ENCODE measurements around the gene SLC41A1.

The SLC41A1 gene

GRCh38 chr1:205750138-205751035 lies 62.6 kb downstream of the SLC41A1 start, which contains the start of gene NUCKS1:
NUCKS1 (minus strand) TSS chr1:205750182; CDS start chr1:205749973, 209 bp downstream.
- peak; percentile 92 for DNase-seq

DNA sequence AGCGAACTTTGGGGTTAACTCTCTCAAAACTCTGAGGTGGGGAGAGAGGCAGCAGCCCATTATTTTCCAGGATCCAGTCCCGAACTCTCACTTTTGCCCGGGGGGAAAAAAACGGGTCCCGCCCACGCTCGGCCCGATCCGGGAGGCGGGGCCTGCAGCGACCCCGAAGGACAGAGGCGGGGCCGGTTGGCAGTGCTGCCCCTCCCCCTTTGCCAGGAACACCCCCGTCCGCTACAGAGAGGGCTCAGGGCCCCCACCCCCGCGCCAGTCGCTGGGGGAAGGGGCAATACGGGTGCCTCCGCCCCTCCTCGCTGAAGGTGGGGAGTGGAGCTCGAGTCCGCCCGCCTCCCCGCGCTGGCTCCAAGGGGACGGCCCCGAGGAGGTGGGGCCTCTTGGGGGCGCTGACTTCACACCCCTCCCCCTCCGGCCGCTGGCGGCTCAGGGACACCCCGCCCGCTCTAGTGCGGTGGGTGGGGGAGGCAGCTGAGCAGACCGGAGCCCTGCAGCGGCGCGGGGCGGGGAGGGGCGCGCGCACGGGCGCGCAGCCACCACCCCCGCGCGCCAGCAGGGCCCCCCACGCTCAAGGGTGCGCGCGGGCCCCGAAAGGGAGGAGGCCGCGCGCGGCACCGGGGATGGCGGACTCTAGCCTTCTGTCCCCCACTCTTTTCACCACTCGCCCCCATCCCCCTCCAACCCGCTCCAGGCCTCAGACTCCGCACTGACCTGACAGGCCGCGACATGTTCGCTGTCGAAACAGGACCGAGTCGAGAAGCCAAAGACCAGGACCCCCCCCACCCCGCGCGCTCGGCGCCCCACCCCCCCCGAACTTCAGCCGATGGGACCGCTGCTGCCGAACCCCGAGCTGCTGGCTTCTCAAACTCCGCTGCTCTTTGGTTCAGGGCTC lies 63.5 kb downstream of the SLC41A1 start:
- DNase-seq = peak; percentile 97

DNA sequence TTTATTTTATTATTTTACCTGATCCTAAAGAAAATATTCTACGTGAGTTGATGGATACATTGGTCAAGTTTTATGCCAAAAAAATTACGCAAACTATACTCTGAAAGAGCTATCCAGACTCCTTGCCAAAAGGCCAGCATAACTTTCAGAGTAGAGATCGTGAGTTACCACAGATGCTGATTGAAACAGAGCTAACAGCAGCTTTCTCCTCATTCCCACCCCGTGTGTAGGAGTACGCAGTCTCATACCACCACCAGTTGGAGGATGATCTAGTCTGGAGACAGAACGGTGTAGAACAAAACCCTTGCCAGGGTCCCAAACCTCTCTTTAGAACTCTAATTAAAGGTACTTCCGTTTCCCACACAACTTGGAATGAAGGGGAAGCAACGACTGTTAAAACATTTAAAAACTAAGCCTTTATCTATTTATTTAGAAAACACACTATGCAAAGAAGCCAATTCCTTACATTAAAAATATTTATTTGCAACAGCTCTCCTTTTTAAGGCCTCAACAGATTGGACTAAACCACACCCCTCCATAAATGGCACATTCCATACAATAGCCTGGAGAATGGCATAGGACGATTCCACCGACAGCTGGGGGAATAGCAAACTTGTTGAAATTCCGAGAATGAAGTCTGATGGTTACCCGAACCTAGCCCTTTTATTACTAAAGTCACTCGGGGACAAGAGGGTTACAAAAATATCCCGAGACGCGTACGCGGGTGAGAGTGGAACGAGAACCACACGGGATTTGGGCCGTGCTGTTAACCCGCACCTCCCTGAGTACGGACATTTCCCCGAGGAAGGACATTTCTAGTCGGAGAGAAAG lies 64.4 kb downstream of the SLC41A1 start:
- DNase-seq = peak; percentile 65

DNA sequence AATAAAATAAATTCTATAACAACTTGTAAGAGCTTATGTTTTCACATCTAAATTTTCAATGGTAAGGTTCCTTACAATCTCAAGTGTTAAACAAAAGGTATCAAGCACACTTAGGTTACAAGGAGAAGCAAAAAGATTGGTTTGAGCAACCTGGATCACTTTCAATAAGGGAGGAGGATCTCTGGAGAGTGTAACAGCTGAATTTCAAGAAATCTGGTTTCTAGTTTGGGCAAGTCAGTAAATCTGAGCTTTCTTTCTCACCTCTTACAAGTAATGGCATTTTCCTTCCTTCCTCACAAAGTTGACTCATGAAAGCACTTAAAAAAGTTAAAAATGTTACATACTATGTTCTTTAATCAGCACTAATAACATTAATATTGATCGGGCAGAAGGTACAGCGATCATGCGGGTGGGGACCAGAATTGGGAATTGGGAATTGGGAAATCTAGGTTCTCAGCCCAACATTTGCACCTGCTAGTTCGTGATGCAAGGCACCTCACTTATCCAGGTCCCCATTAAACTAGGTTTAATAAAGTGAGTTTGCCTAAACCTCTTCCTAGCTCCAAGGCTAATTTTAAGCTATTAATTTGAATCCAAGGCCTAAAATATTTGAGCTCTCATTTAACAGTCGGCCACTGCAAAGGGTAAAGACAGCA lies 66.1 kb downstream of the SLC41A1 start:
- no peak for DNase-seq

DNA sequence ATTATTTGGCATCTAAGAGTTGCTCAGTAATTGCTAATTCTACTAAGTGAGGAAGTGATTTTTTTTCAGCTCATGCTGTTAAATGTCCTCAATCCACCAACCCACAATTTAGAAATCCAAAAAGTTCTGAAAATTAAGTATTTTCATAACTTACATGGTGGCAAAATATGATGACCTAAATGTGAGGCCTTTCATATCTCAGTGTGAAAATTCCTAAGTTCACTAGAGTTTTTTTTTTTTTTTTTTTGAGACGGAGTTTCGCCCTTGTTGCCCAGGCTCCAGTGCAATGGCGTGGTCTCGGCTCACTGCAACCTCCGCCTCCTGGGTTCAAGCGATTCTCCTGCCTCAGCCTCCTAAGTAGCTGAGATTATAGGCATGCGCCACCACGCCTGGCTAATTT lies 68.6 kb downstream of the SLC41A1 start:
- DNase-seq = no peak

DNA sequence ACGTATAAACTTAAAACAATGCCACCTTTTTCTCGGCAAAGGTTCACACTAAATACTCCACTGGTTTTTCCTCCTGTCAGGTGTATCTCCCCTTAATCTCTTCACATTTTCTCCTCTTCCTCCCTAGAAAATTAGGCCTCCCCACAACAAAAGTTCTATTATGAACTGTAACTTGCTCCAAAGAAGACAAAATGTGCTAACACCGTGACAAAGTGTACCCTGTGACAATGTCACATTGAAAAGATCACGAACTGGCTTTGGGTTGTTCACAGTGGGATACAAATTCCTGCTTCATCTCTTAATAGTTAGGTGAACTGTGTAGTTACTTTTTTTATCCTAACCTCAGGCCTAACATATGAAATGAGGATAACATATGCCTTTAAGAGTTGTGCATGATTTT lies 69.0 kb downstream of the SLC41A1 start:
- DNase-seq = no peak

- no peak for DNase-seq
These were observed 71.3 kb downstream of the SLC41A1 start for GRCh38 chr1:205741681-205742080.

DNA sequence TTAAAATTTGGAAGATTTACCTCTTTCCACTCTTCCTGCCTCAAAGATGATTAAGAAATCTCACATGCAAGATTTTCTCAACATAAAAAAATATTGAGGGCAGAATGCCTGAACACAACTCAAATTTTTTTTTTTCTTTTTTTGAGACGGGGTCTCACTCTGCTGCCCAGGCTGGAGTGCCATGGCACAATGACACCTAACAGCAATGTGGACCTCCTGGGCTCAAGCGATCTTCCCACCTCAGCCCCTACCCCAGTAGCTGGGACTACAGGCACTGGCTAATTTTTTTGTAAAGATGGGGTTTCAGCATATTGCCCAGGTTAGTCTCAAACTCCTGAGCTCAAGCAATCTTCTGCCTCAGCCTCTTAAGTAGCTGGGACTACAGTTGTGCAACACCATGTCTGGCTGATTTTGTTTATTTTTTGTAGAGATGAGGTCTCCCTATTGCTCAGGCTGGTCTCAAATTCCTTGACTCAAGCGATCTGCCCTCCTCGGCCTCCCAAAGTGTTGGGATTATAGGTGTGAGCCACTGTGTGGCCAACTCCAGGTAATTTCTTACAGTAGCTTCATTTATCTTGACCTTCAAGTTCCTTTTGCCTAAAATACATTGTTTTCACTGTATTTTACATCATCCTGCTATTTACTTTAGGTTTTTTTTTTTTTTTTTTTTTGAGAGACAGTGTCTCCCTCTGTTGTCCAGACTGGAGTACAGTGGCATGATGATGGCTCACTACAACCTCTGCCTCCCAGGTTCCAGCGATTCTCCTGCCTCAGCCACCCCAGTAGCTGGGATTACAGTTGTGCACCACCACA lies 73.4 kb downstream of the SLC41A1 start:
- DNase-seq = no peak

Data from activated CD8-positive, alpha-beta memory T cell treated with anti-CD3 and anti-CD28 coated beads, Interleukin-2, amount 50 U/mL, for 48 hours (primary cell).